GM19372 (cell line): Measurements from ENCODE around the gene TRMT44.
"Not testable (repeated sequence)": the region's sequence is repeated elsewhere in the genome, so short reads cannot be mapped to it uniquely, and the experiment has no call there.

Experiments
- ATAC-seq: cut with Tn5 transposase; IDR thresholded peaks from one replicate; pipeline ENCODE4 v1.9.1; 2021; ENCODE audit warnings: mild to moderate bottlenecking, low read depth, moderate library complexity; ENCODE audit not compliant: unreplicated experiment

TRMT44 gene

GRCh38 chr4:8486643-8487042, 46.1 kb downstream of the TRMT44 start:
- not testable (repeated sequence) for ATAC-seq

- no peak for ATAC-seq
Observed at GRCh38 chr4:8488791-8489369, 48.3 kb downstream of the TRMT44 start.

- not testable (repeated sequence) for ATAC-seq
Observed at GRCh38 chr4:8491478-8491877, 50.9 kb downstream of the TRMT44 start.

GRCh38 chr4:8492174-8492573, 51.6 kb downstream of the TRMT44 start:
- no peak for ATAC-seq

GRCh38 chr4:8493484-8493883, 52.9 kb downstream of the TRMT44 start:
- no peak for ATAC-seq

- no peak for ATAC-seq
Observed at GRCh38 chr4:8494218-8494617, 53.6 kb downstream of the TRMT44 start.

- ATAC-seq, result no peak
Observed at GRCh38 chr4:8494983-8495548, 54.5 kb downstream of the TRMT44 start.

- ATAC-seq, result no peak
Observed at GRCh38 chr4:8495803-8496202, 55.2 kb downstream of the TRMT44 start.

- ATAC-seq, result no peak
Observed at GRCh38 chr4:8497762-8498161, 57.2 kb downstream of the TRMT44 start.

GRCh38 chr4:8500966-8501365, 60.4 kb downstream of the TRMT44 start:
- ATAC-seq, result no peak

GRCh38 chr4:8501781-8502180, 61.2 kb downstream of the TRMT44 start:
- ATAC-seq, result no peak

- no peak for ATAC-seq
Observed at GRCh38 chr4:8502371-8502770, 61.8 kb downstream of the TRMT44 start.

- no peak for ATAC-seq
Observed at GRCh38 chr4:8502836-8503585, 62.4 kb downstream of the TRMT44 start.

- ATAC-seq, result no peak
Observed at GRCh38 chr4:8503801-8504200, 63.2 kb downstream of the TRMT44 start.

- ATAC-seq, result no peak
Observed at GRCh38 chr4:8504279-8505007, 63.9 kb downstream of the TRMT44 start.

GRCh38 chr4:8505229-8505628, 64.7 kb downstream of the TRMT44 start:
- ATAC-seq, result no peak

GRCh38 chr4:8506006-8506372, 65.4 kb downstream of the TRMT44 start:
- ATAC-seq, result no peak

GRCh38 chr4:8506373-8507195, 66.0 kb downstream of the TRMT44 start:
- no peak for ATAC-seq

- ATAC-seq, result no peak
Observed at GRCh38 chr4:8507196-8507570, 66.6 kb downstream of the TRMT44 start.

- ATAC-seq, result no peak
Observed at GRCh38 chr4:8507624-8508023, 67.0 kb downstream of the TRMT44 start.

- ATAC-seq, result no peak
Observed at GRCh38 chr4:8508266-8508665, 67.7 kb downstream of the TRMT44 start.
